GM19240 (cell line): ENCODE measurements around the gene KRT35.

Source experiments
- DNase-seq: peaks from one replicate; pipeline ENCODE4 v3.0.0; 2011; ENCODE audit warnings: low spot score; ENCODE audit not compliant: insufficient read length

Gene KRT35

GRCh38 chr17:41490000-41490990 lies 9.3 kb upstream of the KRT35 start:
- DNase-seq: no peak

DNA sequence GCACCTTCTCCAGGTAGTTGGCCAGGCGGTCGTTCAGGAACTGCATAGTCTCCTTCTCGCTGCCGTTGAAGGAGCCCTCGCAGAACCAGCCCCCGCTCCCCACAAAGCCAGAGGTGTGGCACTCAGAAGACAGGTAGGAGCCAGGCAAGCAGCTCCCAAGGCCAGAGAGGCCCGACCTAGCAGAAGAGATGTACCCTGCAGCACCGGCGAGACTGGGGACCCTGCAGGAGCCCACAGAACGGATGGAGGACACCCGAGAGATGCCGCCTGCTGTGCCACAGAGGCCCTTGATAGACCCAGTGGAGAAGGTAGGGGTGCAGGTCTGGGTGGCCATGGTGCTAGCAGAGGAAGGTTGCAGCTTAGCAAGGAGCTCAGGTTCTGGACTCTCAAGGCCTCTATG lies 8.6 kb upstream of the KRT35 start, which contains the start of gene KRT36:
KRT36 (minus strand) TSS at position 380 of the 400 bp plus-strand sequence; CDS start at position 334, 46 bp downstream.
- DNase-seq: no peak

- no peak for DNase-seq
Measured at GRCh38 chr17:41486809-41487530, 6.0 kb upstream of the KRT35 start.

DNA sequence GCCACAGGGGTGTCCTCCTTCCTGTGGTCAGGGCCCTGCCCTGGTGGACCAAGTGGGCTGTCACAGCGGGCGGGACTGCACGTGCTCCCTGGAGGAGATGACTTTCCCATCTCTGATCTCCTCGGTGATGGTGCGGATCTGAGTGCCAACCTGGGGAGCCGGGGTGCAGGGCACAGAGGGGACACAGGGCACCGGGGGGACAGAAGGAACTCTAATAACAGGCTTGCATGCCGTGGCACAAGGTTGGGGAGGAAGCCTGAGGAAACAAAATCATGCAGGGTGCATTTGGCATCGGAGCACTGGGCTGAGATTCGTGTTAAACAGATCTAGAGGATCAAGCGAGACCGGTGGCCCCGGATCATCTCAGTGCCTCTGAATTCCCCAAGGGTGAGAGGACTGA lies 5.4 kb upstream of the KRT35 start:
- no peak for DNase-seq

DNA sequence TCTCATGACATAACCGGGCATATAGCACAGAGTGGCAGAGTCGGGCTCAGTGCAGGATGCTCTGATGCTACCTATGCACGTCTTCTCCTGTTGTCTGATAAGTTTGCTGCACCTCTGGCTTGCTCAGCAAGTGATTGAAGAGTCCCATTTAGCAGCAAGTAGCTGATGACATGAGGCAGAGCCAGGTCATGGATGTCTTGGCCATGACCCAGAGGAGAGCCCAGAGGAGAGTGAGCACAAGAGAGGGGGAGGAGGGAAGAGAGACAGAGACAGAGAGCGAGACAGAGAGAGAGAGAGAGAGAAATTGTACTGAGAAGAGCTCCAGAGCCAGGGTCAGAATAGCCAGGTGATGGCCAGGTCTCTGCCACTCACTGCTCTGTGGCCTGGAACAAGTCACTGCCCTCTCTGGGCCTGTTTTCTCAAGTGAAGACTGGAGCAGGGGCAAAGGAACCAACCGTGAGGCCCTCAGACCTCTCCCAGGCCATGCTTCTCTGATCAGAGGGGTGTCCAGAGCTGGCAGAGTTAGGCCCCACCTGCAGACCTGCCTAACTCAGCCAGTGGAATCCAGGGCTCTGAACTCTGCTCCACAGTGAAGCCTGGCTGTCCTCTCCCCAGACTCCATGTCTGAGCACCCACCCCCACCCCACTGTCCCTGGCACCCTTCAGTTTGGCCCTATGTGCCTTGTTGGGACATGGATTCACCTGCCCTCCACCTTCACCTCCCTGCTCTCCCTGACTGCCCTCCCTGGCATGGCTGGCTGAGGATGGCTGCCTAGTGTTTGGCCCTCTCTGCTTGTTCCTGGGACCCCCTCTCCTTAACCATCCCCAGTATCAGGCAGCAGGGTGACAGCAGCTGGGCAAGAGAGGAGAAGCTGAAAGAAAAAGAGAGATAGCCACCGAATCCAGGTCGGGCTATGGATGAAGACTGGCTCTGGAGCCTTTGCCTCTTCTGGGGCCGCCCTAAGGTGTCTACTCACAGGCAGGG lies 4.3 kb upstream of the KRT35 start:
- no peak for DNase-seq

- DNase-seq: no peak
Measured at GRCh38 chr17:41483991-41484826, 3.3 kb upstream of the KRT35 start.

- no peak for DNase-seq
Measured at GRCh38 chr17:41483531-41483930, 2.6 kb upstream of the KRT35 start.

DNA sequence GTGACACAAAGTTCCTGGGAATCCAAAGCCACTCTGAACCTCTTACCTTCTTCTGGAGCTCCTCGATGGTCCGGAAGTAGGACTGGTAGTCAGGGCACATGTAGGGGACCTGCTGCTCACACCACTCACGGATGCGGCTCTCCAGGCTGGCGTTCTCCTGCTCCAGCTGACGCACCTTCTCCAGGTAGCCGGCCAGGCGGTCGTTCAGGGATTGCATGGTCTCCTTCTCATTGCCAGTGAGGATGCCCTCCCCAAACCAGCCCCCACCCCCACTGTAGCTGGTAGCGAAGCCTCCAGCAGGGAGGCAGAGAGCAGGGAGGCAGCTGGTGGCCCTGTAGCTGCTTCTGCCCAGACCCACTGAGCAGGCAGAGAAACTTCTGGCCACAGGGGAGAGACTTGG lies 370 bp downstream of the KRT35 start:
- DNase-seq: no peak

GRCh38 chr17:41480136-41480535 lies 815 bp downstream of the KRT35 start:
- no peak for DNase-seq

DNA sequence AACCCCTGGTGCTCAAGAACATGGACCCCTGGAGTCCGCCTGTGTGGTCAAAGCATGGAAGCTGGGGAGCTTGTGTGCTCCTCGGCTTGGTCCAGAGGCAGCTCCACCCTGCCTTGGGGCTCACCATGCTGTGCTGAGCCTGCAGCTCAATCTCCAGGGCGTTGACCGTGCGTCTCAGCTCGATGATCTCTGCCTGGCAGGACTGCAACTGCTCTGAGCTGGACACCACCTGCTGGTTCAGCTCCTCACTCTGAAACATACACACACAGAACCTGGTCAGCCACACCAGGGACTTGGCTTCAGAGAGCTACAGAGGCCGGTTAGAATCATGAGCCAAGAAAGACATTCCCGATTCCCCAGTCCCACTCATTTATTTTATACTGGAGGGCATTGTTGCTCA lies 2.7 kb downstream of the KRT35 start:
- no peak for DNase-seq

- no peak for DNase-seq
Measured at GRCh38 chr17:41476866-41477815, 3.8 kb downstream of the KRT35 start.

DNA sequence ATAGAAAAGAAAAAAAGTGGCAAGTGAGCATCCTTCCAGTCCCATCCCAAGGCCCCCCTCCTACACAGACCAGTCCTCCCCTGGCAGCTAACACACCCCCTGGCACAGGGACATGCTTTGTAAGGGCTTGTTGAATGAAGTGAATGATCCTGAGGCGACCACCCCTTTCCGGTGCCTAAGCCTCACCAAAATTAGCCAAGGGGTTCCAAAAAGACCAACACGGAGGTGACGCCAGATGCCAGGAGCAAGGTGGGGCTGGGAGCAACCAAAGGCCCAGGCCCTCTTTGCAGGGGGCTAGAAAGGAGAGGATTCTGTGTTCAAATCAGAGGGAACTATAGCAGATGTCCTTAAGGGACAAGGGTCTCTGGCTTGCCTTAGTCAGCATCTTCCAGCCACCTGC lies 5.5 kb downstream of the KRT35 start:
- DNase-seq: no peak

- no peak for DNase-seq
Measured at GRCh38 chr17:41474863-41475262, 6.1 kb downstream of the KRT35 start.

- DNase-seq: no peak
Measured at GRCh38 chr17:41468346-41468745, 12.6 kb downstream of the KRT35 start.

DNA sequence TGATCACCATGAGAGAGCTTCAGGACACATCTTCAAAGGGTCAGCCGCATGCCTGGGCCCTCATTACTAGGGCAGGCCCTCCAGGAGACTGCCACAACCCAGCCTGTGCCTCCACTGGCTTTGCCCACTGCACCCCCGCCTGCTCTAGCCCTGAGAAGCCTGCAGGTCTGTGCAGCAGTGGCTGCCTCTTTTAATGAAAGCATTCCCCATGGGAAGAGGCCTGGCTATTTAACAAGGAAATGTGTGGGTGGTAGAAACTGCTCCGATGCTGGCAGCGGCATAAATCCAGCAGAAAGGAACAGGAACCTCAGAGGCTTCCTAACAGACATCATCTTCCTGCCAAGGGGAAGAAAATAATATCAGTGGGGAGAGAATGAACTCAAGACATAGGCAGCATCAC lies 13.4 kb downstream of the KRT35 start:
- DNase-seq: no peak

DNA sequence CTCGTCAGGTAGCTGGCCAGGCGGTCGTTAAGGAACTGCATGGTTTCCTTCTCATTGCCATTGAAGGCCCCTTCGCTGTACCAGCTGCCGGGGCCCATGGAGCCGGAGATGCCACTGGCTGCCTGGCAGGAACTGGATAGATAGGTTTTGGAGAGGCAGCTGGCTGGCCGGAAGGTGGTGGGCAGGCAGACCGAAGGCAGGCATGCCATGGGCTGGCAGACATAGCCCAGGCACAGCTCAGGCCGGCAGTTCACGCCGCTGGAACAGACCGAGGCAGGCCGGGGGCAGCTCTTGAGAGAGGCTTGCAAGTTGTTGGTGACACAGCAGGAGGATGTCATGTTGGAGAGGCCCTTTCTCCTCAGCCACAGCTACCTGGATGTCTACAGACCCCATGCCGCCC lies 14.0 kb downstream of the KRT35 start, which contains the start of gene KRT32:
KRT32 (minus strand) TSS at position 399 of the 400 bp plus-strand sequence; CDS start at position 338, 61 bp downstream.
- no peak for DNase-seq

- no peak for DNase-seq
Measured at GRCh38 chr17:41464682-41465081, 16.3 kb downstream of the KRT35 start.

GRCh38 chr17:41464173-41464572 lies 16.8 kb downstream of the KRT35 start:
- DNase-seq: no peak

GRCh38 chr17:41463746-41464145 lies 17.2 kb downstream of the KRT35 start:
- no peak for DNase-seq
